ENCODE results near the gene TFF1.

DNA sequence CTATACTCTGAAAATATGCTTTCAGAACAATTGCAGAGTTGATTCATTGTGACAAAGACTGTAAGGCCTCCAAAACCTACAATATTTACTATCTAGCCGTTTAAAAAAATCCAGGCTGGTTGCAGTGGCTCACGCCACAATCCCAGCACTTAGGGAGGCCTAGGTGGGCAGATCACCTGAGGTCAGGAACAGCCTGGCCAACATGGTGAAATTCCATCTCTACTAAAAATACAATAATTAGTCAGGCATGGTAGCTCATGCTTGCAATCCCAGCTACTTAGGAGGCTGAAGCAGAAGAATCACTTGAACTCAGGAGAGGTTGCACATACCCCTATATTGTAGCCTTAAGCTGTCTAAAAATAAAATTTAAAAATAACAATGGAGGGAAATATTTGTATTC lies 10.3 kb downstream of the TFF1 start:
- TF ChIP-seq, protein P1, sequence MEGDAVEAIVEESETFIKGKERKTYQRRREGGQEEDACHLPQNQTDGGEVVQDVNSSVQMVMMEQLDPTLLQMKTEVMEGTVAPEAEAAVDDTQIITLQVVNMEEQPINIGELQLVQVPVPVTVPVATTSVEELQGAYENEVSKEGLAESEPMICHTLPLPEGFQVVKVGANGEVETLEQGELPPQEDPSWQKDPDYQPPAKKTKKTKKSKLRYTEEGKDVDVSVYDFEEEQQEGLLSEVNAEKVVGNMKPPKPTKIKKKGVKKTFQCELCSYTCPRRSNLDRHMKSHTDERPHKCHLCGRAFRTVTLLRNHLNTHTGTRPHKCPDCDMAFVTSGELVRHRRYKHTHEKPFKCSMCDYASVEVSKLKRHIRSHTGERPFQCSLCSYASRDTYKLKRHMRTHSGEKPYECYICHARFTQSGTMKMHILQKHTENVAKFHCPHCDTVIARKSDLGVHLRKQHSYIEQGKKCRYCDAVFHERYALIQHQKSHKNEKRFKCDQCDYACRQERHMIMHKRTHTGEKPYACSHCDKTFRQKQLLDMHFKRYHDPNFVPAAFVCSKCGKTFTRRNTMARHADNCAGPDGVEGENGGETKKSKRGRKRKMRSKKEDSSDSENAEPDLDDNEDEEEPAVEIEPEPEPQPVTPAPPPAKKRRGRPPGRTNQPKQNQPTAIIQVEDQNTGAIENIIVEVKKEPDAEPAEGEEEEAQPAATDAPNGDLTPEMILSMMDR (IDR thresholded peaks at IDR 0.05), result no peak
- TF ChIP-seq POLR2A (IDR thresholded peaks at IDR 0.05), result no peak
